Skeletal muscle satellite cell (primary cell): Measurements from ENCODE around the gene ZBTB34. TPM values are rescaled to one million over a fixed set of nuclear protein-coding genes. Genes with fewer than 3 reads are reported as not detected.
"Not testable (repeated sequence)": the region's sequence is repeated elsewhere in the genome, so short reads cannot be mapped to it uniquely, and the experiment has no call there.

Experiments used
- H3K27me3 ChIP-seq: 2 replicates; pipeline ENCODE4 v1.7.0; 2013; ENCODE audit warnings: low read length; ENCODE audit not compliant: control insufficient read depth, insufficient read depth
- H3K36me3 ChIP-seq: 2 replicates; pipeline ENCODE4 v1.7.0; 2013; ENCODE audit warnings: mild to moderate bottlenecking, control low read depth, low read length; ENCODE audit not compliant: insufficient read depth
- H3K4me1 ChIP-seq: 2 replicates; pipeline ENCODE4 v1.7.0; 2013; ENCODE audit warnings: low read length; ENCODE audit not compliant: control insufficient read depth, insufficient read depth
- H3K4me2 ChIP-seq: 2 replicates; pipeline ENCODE4 v1.7.0; 2013; ENCODE audit warnings: mild to moderate bottlenecking, low read length
- H3K4me3 ChIP-seq: 2 replicates; pipeline ENCODE4 v1.7.0; 2013; ENCODE audit warnings: low read length
- H3K9ac ChIP-seq: 2 replicates; pipeline ENCODE4 v1.7.0; 2013; ENCODE audit warnings: mild to moderate bottlenecking, low read depth, low read length, moderate library complexity
- H3K9me3 ChIP-seq: replicated peaks from 2 replicates; pipeline ENCODE4 v1.7.0; 2013; ENCODE audit warnings: mild to moderate bottlenecking, control low read depth, low read length
- total RNA-seq: library from RNA; depleted of rRNA; stranded (reverse); fragments of >200 nt; gene quantifications from 2 replicates; pipeline ENCODE4 v1.2.3, GENCODE V29; 2012; rRNA removed

The ZBTB34 gene, protein sequence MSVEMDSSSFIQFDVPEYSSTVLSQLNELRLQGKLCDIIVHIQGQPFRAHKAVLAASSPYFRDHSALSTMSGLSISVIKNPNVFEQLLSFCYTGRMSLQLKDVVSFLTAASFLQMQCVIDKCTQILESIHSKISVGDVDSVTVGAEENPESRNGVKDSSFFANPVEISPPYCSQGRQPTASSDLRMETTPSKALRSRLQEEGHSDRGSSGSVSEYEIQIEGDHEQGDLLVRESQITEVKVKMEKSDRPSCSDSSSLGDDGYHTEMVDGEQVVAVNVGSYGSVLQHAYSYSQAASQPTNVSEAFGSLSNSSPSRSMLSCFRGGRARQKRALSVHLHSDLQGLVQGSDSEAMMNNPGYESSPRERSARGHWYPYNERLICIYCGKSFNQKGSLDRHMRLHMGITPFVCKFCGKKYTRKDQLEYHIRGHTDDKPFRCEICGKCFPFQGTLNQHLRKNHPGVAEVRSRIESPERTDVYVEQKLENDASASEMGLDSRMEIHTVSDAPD
- 3.8 and 4.4 TPM in 2 replicates for total RNA-seq

DNA sequence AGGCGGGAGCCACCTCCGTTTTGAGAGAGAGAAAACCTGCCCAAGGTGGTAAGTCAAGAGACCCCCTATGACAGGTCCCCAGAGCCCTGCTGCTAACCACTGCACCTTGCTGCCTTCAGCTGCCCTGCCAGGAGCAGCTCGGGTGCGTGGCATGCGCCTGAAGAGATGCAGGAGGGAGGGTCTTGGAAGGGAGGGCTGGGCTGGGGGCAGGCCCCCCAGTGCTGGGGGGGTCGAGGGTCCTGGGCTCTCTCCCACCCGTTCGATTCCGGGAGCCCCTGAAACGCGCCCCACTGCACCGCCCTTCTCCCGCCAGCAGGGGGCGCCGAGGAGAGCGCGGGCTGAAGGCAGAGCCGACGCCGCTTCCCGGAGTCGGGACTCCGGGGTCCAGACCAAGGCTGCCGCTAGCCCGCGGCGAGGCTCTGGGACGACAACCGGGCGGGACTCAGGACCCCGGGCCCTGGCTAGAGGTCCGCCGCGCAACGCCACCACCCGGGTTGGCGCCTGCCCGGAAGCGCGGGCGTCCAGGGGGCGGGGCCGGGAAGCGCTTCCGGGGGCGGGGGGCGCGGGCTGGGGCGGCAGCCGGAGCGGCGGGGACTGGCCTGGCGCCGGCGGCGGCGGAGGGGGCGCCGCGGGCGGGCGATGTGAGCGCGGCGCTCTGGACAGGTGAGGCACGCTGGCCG is at the start of gene ZBTB34:
Gene ZBTB34, plus strand, starts transcription at position 563 of the 680 bp plus-strand sequence. CDS start 18,761 bp downstream, outside the sequence.
- Histone ChIP-seq H3K4me2 (peak within 1 kb of the TSS; percentile 92), H3K9ac (peak within 1 kb of the TSS; percentile 88), H3K4me1 (peaks cover 13% of the 10 kb centered on the region), H3K36me3 (peaks cover 14% of the 10 kb centered on the region), H3K9me3 (no peaks in the 10 kb centered on the region), H3K27me3 (peaks cover 36% of the 10 kb centered on the region), H3K4me3 (peak within 1 kb of the TSS; percentile 95)

- Histone ChIP-seq H3K4me2 (no peak overlapping the region), H3K27me3 (no peaks in the 10 kb centered on the region), H3K4me3 (no peak overlapping the region), H3K9ac (no peak overlapping the region), H3K4me1 (peaks cover 12% of the 10 kb centered on the region), H3K36me3 (peaks cover 42% of the 10 kb centered on the region), H3K9me3 (no peaks in the 10 kb centered on the region)
Measured at GRCh38 chr9:126813072-126813471, 47.4 kb upstream of the ZBTB34 start.

GRCh38 chr9:126814091-126814490 is 46.3 kb upstream of the ZBTB34 start:
- Histone ChIP-seq H3K36me3 (peaks cover 36% of the 10 kb centered on the region), H3K27me3 (no peaks in the 10 kb centered on the region), H3K4me3 (no peak overlapping the region), H3K4me2 (no peak overlapping the region), H3K4me1 (peaks cover 5% of the 10 kb centered on the region), H3K9ac (no peak overlapping the region), H3K9me3 (no peaks in the 10 kb centered on the region)

DNA sequence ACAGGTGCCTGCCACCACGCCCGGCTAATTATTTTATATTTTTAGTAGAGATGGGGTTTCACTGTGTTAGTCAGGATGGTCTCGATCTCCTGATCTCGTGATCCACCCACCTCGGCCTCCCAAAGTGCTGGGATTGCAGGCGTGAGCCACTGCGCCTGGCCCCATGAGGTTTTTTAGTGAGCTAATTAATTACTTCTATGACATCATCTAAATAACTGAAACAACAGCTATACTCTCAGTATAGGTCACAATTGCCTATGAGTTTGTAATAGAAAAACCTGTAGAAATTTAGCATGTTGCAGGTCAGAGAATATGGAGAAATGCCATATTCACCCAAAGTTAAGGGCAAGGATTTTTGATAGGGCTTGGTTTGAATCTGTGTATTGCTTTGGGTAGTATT is 42.8 kb upstream of the ZBTB34 start:
- H3K4me2 ChIP-seq, H3K9ac ChIP-seq, H3K9me3 ChIP-seq, H3K4me1 ChIP-seq, H3K27me3 ChIP-seq, H3K4me3 ChIP-seq: not testable (repeated sequence)
- H3K36me3 ChIP-seq = peaks cover 32% of the 10 kb centered on the region

GRCh38 chr9:126818482-126818881 is 42.0 kb upstream of the ZBTB34 start:
- Histone ChIP-seq H3K9me3 (no peaks in the 10 kb centered on the region), H3K4me3 (no peak overlapping the region), H3K9ac (no peak overlapping the region), H3K36me3 (peaks cover 25% of the 10 kb centered on the region), H3K4me2 (no peak overlapping the region), H3K4me1 (no peaks in the 10 kb centered on the region), H3K27me3 (no peaks in the 10 kb centered on the region)

DNA sequence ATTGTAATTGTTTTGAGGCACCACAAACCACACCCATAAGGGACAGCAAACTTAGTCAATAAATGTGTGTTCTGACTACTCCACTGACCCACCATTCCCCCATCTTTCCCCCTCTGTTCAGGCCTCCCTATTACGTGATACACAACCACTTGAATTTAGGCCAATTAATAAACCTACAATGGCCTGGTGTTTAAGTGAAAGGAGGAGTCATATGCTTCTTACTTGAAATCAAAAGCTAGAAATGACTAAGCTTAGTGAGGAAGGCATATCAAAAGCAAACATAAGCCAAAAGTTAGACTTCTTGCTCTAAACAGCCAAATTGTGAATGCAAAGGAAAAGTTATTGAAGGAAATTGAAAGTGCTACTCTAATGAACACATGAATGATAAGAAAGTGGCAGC is 41.0 kb upstream of the ZBTB34 start:
- H3K9ac ChIP-seq = no peak overlapping the region
- no peak overlapping the region for H3K4me3 ChIP-seq
- H3K27me3 ChIP-seq = no peaks in the 10 kb centered on the region
- no peak overlapping the region for H3K4me2 ChIP-seq
- no peaks in the 10 kb centered on the region for H3K4me1 ChIP-seq
- H3K36me3 ChIP-seq = peaks cover 31% of the 10 kb centered on the region
- H3K9me3 ChIP-seq = no peaks in the 10 kb centered on the region

DNA sequence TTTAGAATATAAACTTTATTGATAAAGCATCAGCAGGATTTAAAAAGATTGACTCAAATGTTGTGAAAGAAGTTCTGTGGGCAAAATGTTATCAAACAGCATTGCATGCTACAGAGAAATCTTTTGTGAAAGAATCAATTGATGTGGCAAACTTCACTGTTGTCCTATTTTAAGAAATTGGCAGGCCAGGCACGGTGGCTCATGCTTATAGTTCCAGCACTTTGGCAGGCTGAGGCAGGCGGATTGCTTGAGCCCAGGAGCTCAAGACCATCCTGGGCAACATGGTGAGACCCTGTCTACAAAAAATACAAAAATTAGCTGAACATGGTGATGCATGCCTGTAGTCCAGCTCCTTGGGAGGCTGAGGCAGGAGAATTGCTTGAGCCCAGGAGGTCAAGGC is 38.2 kb upstream of the ZBTB34 start:
- Histone ChIP-seq H3K4me2 (no peak overlapping the region), H3K36me3 (peaks cover 32% of the 10 kb centered on the region), H3K27me3 (no peaks in the 10 kb centered on the region), H3K4me3 (no peak overlapping the region), H3K4me1 (no peaks in the 10 kb centered on the region), H3K9ac (no peak overlapping the region), H3K9me3 (no peaks in the 10 kb centered on the region)

DNA sequence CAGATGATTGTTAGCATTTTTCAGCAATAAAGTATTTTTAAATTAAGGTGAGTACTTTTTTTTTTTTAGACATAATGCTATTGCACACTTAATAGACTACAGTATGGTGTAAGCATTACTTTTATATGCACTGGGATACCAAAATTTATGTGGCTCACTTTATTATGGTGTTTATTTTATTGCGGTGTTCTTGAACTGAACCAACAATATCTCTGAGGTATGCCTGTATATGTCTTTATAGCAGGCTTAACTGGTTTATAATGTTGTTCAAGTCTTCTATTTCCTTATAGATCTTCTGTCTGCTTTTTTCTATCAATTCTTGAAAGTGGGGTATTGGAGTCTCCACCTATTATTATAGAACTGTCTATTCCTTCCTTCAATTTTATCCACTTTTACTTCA is 37.6 kb upstream of the ZBTB34 start:
- Histone ChIP-seq H3K36me3 (peaks cover 32% of the 10 kb centered on the region), H3K27me3 (no peaks in the 10 kb centered on the region), H3K4me2 (no peak overlapping the region), H3K9ac (no peak overlapping the region), H3K4me3 (no peak overlapping the region), H3K9me3 (no peaks in the 10 kb centered on the region), H3K4me1 (no peaks in the 10 kb centered on the region)

- not testable (repeated sequence) for H3K27me3 ChIP-seq, H3K4me1 ChIP-seq, H3K9me3 ChIP-seq, H3K4me3 ChIP-seq, H3K4me2 ChIP-seq, H3K9ac ChIP-seq
- H3K36me3 ChIP-seq = peaks cover 35% of the 10 kb centered on the region
Measured at GRCh38 chr9:126824052-126824451, 36.4 kb upstream of the ZBTB34 start.

GRCh38 chr9:126827227-126827626 is 33.2 kb upstream of the ZBTB34 start:
- H3K4me2 ChIP-seq = no peak overlapping the region
- no peak overlapping the region for H3K9ac ChIP-seq
- no peak overlapping the region for H3K4me3 ChIP-seq
- H3K36me3 ChIP-seq = peaks cover 35% of the 10 kb centered on the region
- peaks cover 6% of the 10 kb centered on the region for H3K4me1 ChIP-seq
- no peaks in the 10 kb centered on the region for H3K9me3 ChIP-seq
- H3K27me3 ChIP-seq = no peaks in the 10 kb centered on the region

DNA sequence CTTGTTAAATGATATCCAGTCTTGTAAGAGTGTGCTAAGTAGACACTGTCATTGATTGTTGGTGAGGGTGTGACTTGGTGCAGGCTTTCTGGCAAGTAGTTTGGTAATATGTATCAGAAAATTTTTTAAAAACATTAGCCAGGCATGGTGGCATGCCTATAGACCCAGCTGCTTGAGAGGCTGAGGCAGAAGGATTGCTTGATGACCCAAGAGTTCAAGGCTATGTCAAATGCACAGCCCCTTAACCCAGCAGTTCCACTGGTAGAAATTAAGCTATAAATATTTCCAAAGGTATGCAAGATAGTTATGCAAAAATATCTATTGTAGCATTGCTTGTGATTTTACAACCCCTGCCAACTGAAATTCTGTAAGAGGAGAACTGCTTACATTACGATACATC is 31.4 kb upstream of the ZBTB34 start:
- H3K4me3 ChIP-seq = no peak overlapping the region
- H3K36me3 ChIP-seq = peaks cover 47% of the 10 kb centered on the region
- H3K4me1 ChIP-seq = peaks cover 6% of the 10 kb centered on the region
- no peak overlapping the region for H3K9ac ChIP-seq
- H3K4me2 ChIP-seq = no peak overlapping the region
- no peaks in the 10 kb centered on the region for H3K27me3 ChIP-seq
- H3K9me3 ChIP-seq = no peaks in the 10 kb centered on the region
